Parathyroid adenoma (tissue), 2 donors: ENCODE data around the gene KCNJ1.

Experiments used
- H2AFZ ChIP-seq: fragments of 300-600 bp; sonication (generic); one replicate; pipeline ENCODE4 v1.7.0; 2017; ENCODE audit warnings: antibody characterized with exemption, mild to moderate bottlenecking
- H3K27ac ChIP-seq: fragments of 300-600 bp; sonication (generic); one replicate; pipeline ENCODE4 v1.7.0; 2017
- H3K27me3 ChIP-seq: fragments of 300-600 bp; sonication (generic); one replicate; pipeline ENCODE4 v1.7.0; 2017; ENCODE audit warnings: low read length; ENCODE audit not compliant: control insufficient read depth, insufficient read depth
- H3K36me3 ChIP-seq: fragments of 300-600 bp; sonication (generic); one replicate; pipeline ENCODE4 v1.7.0; 2017; ENCODE audit warnings: low read length; ENCODE audit not compliant: control insufficient read depth, insufficient read depth
- H3K4me1 ChIP-seq: fragments of 300-600 bp; sonication (generic); one replicate; pipeline ENCODE4 v1.7.0; 2017; ENCODE audit warnings: control low read depth
- H3K4me2 ChIP-seq: fragments of 300-600 bp; sonication (generic); one replicate; pipeline ENCODE4 v1.7.0; 2017; ENCODE audit warnings: low read length
- H3K4me3 ChIP-seq: fragments of 300-600 bp; sonication (generic); one replicate; pipeline ENCODE4 v1.7.0; 2017; ENCODE audit warnings: low read depth, low read length
- H3K79me2 ChIP-seq: fragments of 300-600 bp; sonication (generic); one replicate; pipeline ENCODE4 v1.7.0; 2017; ENCODE audit warnings: control low read depth
- H3K9ac ChIP-seq: fragments of 300-600 bp; sonication (generic); one replicate; pipeline ENCODE4 v1.7.0; 2017; ENCODE audit warnings: mild to moderate bottlenecking
- H3K9me3 ChIP-seq: fragments of 300-600 bp; sonication (generic); one replicate; pipeline ENCODE4 v1.7.0; 2017; ENCODE audit warnings: low read length; ENCODE audit not compliant: control insufficient read depth
- TF ChIP-seq, protein P1 (sequence below): fragments of 300-600 bp; sonication (generic); IDR thresholded peaks from one replicate; pipeline ENCODE4 v1.7.0; 2017; ENCODE audit warnings: antibody characterized with exemption, mild to moderate bottlenecking
- donor health status: primary hyperparathyroidism.

KCNJ1 gene

DNA sequence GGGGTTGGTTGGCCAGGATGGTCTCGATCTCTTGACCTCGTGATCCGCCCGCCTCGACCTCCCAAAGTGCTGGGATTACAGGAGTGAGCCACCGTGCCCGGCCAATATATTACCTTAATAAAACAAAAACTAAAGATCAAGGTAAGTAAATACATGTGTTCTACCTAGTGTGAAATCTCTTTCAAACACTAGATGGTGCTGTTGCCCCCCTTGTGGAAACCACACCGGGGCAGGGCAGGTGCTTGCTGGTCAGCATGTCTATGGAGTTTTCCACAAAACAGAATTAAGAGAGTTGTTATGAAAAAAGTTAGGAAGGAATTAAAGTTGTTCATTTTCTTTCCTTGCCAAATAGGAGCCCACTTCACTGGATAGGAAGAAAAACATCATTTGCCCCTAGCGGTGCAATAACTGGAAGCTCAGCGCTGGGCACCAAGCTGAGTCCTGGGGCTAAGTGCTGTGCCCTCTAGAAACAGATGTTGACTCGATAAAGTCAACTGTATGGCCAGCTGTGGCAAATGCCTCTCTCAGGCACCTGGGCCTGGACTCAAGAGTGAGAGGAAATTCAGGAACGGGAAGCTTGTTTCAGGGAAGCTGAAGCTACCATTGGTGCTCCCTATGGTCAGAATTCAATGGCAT is 17.7 kb upstream of the KCNJ1 start:
- Histone ChIP-seq H3K79me2 (no peaks in the 10 kb centered on the region), H3K36me3 (no peaks in the 10 kb centered on the region), H2AFZ (no peak overlapping the region), H3K9ac (no peak overlapping the region), H3K4me1 (no peaks in the 10 kb centered on the region), H3K27ac (no peak overlapping the region), H3K4me2 (no peak overlapping the region), H3K27me3 (no peaks in the 10 kb centered on the region), H3K9me3 (no peaks in the 10 kb centered on the region), H3K4me3 (no peak overlapping the region)
- TF ChIP-seq, protein P1, sequence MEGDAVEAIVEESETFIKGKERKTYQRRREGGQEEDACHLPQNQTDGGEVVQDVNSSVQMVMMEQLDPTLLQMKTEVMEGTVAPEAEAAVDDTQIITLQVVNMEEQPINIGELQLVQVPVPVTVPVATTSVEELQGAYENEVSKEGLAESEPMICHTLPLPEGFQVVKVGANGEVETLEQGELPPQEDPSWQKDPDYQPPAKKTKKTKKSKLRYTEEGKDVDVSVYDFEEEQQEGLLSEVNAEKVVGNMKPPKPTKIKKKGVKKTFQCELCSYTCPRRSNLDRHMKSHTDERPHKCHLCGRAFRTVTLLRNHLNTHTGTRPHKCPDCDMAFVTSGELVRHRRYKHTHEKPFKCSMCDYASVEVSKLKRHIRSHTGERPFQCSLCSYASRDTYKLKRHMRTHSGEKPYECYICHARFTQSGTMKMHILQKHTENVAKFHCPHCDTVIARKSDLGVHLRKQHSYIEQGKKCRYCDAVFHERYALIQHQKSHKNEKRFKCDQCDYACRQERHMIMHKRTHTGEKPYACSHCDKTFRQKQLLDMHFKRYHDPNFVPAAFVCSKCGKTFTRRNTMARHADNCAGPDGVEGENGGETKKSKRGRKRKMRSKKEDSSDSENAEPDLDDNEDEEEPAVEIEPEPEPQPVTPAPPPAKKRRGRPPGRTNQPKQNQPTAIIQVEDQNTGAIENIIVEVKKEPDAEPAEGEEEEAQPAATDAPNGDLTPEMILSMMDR = peak; percentile 83

DNA sequence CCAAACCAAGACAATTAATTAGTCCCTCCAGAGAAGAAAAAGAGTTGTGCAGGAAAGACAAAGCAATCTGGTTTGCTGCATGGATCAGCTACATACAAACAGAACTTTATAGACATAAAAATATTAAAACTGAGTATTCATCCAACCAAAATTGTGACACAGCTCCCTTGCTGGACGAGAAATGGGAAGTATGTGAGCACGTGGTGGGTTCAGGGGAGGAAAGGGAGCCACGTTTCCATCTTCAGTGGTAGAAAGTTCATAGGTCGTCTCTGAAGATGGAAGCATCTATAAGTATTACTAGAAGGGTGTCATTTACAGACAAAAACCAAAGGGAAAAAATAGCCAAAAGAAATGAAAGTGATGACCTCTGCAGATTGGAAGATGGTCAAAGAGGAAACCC is 17.0 kb upstream of the KCNJ1 start:
- no peaks in the 10 kb centered on the region for H3K9me3 ChIP-seq
- TF ChIP-seq, protein P1 = no peak
- no peak overlapping the region for H3K9ac ChIP-seq
- H3K79me2 ChIP-seq = no peaks in the 10 kb centered on the region
- H2AFZ ChIP-seq = no peak overlapping the region
- H3K4me1 ChIP-seq = no peaks in the 10 kb centered on the region
- no peaks in the 10 kb centered on the region for H3K27me3 ChIP-seq
- H3K27ac ChIP-seq = no peak overlapping the region
- H3K36me3 ChIP-seq = no peaks in the 10 kb centered on the region
- H3K4me3 ChIP-seq = no peak overlapping the region
- no peak overlapping the region for H3K4me2 ChIP-seq

DNA sequence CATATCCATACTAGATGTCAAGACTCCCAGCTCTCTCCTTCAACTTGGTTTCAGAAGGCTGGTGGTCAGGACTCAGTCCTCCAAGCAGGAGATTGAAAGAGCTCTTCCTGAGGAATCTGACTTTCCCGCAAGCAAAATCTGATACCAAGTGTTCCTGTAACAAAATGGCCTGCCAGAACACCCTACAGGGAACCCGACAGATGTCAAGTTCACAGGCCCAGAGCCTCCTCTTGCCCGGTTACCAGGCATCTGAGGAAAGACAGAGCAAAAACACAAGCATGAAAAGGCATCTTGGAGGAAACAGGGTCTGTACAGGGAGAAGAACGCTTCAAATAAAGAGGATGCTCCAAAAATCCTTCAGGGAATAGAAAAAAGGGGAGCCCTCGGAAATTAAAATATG is 15.4 kb upstream of the KCNJ1 start:
- Histone ChIP-seq H3K9ac (no peak overlapping the region), H3K4me2 (no peak overlapping the region), H3K36me3 (no peaks in the 10 kb centered on the region), H3K27me3 (no peaks in the 10 kb centered on the region), H3K4me1 (no peaks in the 10 kb centered on the region), H3K79me2 (no peaks in the 10 kb centered on the region), H3K9me3 (no peaks in the 10 kb centered on the region), H3K4me3 (no peak overlapping the region), H2AFZ (no peak overlapping the region), H3K27ac (no peak overlapping the region)
- TF ChIP-seq, protein P1 = no peak

DNA sequence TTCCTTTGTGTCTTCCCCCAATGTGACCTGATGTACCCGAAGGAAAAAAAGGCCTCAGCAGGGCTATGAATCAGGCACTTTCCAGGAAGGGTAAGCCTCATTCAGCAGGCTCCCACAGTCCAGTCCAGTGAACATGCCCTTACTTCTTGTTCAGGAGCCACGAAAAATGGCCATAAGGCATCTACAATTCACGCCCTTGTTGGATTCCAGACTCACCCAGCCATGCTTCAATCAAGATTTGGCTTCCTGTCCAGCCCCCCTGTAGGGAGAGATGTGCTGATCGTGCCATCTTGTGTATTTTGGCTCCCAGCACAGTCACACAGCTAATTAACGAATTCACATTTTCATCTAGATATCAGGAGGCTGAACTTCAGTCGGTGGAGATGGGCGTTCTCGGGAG is 14.1 kb upstream of the KCNJ1 start:
- Histone ChIP-seq H3K4me2 (no peak overlapping the region), H2AFZ (no peak overlapping the region), H3K9me3 (no peaks in the 10 kb centered on the region), H3K9ac (no peak overlapping the region), H3K27me3 (no peaks in the 10 kb centered on the region), H3K4me1 (no peaks in the 10 kb centered on the region), H3K4me3 (no peak overlapping the region), H3K79me2 (no peaks in the 10 kb centered on the region), H3K36me3 (no peaks in the 10 kb centered on the region), H3K27ac (no peak overlapping the region)
- TF ChIP-seq, protein P1 = no peak

DNA sequence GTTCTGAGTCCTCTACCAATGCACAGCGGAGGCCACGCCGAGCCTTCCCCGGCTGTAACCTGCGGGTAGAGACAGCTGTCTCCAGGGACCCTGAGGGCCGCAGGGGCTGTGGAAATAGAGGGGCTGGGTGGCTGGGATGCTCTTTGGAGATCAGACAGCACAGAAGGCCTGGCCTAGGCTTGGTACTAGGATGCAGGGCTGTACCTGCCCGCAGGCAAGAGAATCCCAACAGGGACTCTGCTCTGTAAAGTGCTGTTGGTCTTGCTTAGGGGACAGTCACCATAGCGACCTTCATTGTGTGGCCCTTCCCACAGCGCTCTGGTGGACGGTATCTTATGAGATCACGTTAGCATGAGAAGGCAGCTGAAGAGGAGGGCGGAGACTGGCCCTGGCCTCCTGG is 12.7 kb upstream of the KCNJ1 start:
- Histone ChIP-seq H3K27ac (no peak overlapping the region), H3K4me3 (no peak overlapping the region), H3K9me3 (no peaks in the 10 kb centered on the region), H3K27me3 (no peaks in the 10 kb centered on the region), H3K36me3 (no peaks in the 10 kb centered on the region), H3K79me2 (no peaks in the 10 kb centered on the region), H3K4me2 (no peak overlapping the region), H3K4me1 (no peaks in the 10 kb centered on the region), H3K9ac (no peak overlapping the region), H2AFZ (no peak overlapping the region)
- TF ChIP-seq, protein P1 = no peak
